ENCODE results near the gene PA2G4.

- TF ChIP-seq RAD21 (IDR thresholded peaks at IDR 0.05; ENCODE audit: low read length) (no peak), CTCF (conservative IDR thresholded peaks at IDR 0.05; ENCODE audit: low read depth, low read length) (no peak), POLR2A (IDR thresholded peaks at IDR 0.05; ENCODE audit: low read depth, low read length) (no peak), CEBPB (IDR thresholded peaks at IDR 0.05; ENCODE audit: low read depth, low read length) (no peak), BHLHE40 (IDR thresholded peaks at IDR 0.05; ENCODE audit: low read depth, low read length) (no peak), SMC3 (IDR thresholded peaks at IDR 0.05; ENCODE audit: low read depth, low read length) (no peak), ELK1 (IDR thresholded peaks at IDR 0.05; ENCODE audit: borderline replicate concordance, low read depth, low read length) (no peak), MXI1 (IDR thresholded peaks at IDR 0.05; ENCODE audit: borderline replicate concordance, low read depth, low read length) (no peak), FOS (IDR thresholded peaks at IDR 0.05; ENCODE audit: low read depth, low read length) (no peak), NFE2L2 (IDR thresholded peaks at IDR 0.05; ENCODE audit: low read depth, low read length) (no peak), CHD1 (IDR thresholded peaks at IDR 0.05; ENCODE audit: low read depth, low read length) (no peak), USF2 (IDR thresholded peaks at IDR 0.05; ENCODE audit: low read depth, low read length) (no peak), MAFK (IDR thresholded peaks at IDR 0.05; ENCODE audit: low read depth, low read length) (no peak), RCOR1 (IDR thresholded peaks at IDR 0.05; ENCODE audit: insufficient replicate concordance, low read length) (no peak)
These were observed 17.1 kb upstream of the PA2G4 start for GRCh38 chr12:56087220-56087619.
